BE2C (cell line): ENCODE results near the gene SLX4IP.

Experiments
- DNase-seq: peaks from one replicate; pipeline ENCODE4 v3.0.0-alpha.2; 2020
- H3K27me3 ChIP-seq: fragments of 250-450 bp; sonication (Bioruptor Pico); 2 replicates; pipeline ENCODE4 v1.5.1; 2020; ENCODE audit warnings: mild to moderate bottlenecking
- H3K36me3 ChIP-seq: fragments of 250-450 bp; sonication (Bioruptor Pico); 2 replicates; pipeline ENCODE4 v1.5.1; 2020; ENCODE audit warnings: mild to moderate bottlenecking
- H3K4me1 ChIP-seq: fragments of 250-450 bp; sonication (Bioruptor Pico); 2 replicates; pipeline ENCODE4 v1.5.1; 2020
- H3K4me3 ChIP-seq: 2 replicates; pipeline ENCODE4 v1.5.1; 2011; ENCODE audit warnings: low read depth, low read length
- H3K9me3 ChIP-seq: fragments of 250-450 bp; sonication (Bioruptor Pico); 2 replicates; pipeline ENCODE4 v1.5.1; 2020
- CTCF ChIP-seq: IDR thresholded peaks from 2 replicates; pipeline ENCODE4 v1.5.1; 2012; ENCODE audit warnings: mild to moderate bottlenecking, low read depth, low read length

The SLX4IP gene

GRCh38 chr20:10551732-10552724, 116.9 kb downstream of the SLX4IP start:
- DNase-seq, result no peak
- TF ChIP-seq CTCF, result no peak
- H3K27me3 ChIP-seq, result no peaks in the 10 kb centered on the region
- no peaks in the 10 kb centered on the region for H3K9me3 ChIP-seq
- H3K4me3 ChIP-seq, result no peak overlapping the region
- H3K36me3 ChIP-seq, result no peaks in the 10 kb centered on the region
- H3K4me1 ChIP-seq, result no peaks in the 10 kb centered on the region

- DNase-seq, result peak; percentile 68
- Histone ChIP-seq H3K27me3 (no peaks in the 10 kb centered on the region), H3K4me1 (no peaks in the 10 kb centered on the region)
Observed at GRCh38 chr20:10553326-10553984, 118.3 kb downstream of the SLX4IP start.

GRCh38 chr20:10554285-10554684, 119.2 kb downstream of the SLX4IP start:
- Histone ChIP-seq H3K4me1 (no peaks in the 10 kb centered on the region), H3K36me3 (no peaks in the 10 kb centered on the region), H3K9me3 (no peaks in the 10 kb centered on the region), H3K4me3 (no peak overlapping the region), H3K27me3 (no peaks in the 10 kb centered on the region)
- no peak for TF ChIP-seq CTCF
- no peak for DNase-seq

More at GRCh38 chr20:10553326-10553984, 118.3 kb downstream of the SLX4IP start:
- peak; percentile 89 for TF ChIP-seq CTCF
- Histone ChIP-seq H3K4me3 (no peak overlapping the region), H3K9me3 (no peaks in the 10 kb centered on the region), H3K36me3 (no peaks in the 10 kb centered on the region)

GRCh38 chr20:10555393-10555792, 120.3 kb downstream of the SLX4IP start:
- Histone ChIP-seq H3K27me3 (no peaks in the 10 kb centered on the region), H3K4me3 (no peak overlapping the region), H3K9me3 (no peaks in the 10 kb centered on the region), H3K4me1 (no peaks in the 10 kb centered on the region), H3K36me3 (no peaks in the 10 kb centered on the region)
- no peak for DNase-seq
- no peak for TF ChIP-seq CTCF

GRCh38 chr20:10555865-10556308, 120.8 kb downstream of the SLX4IP start:
- Histone ChIP-seq H3K36me3 (no peaks in the 10 kb centered on the region), H3K4me1 (no peaks in the 10 kb centered on the region), H3K4me3 (no peak overlapping the region), H3K9me3 (no peaks in the 10 kb centered on the region), H3K27me3 (no peaks in the 10 kb centered on the region)
- TF ChIP-seq CTCF, result no peak
- no peak for DNase-seq
